HEK293 (cell line): Measurements from ENCODE around the gene POU4F1.

Experiments used
- CTCF ChIA-PET: fragments of 350-600 bp; formaldehyde crosslinking; extraction: SDS; loops from one replicate; lab custom pipeline; 2021; ENCODE audit warnings: antibody characterized with exemption; lab: Yijun Ruan, JAX
- POLR2A ChIA-PET: fragments of 300-600 bp; formaldehyde crosslinking; extraction: SDS; loops from one replicate; lab custom pipeline; 2020; ENCODE audit warnings: antibody characterized with exemption, inconsistent platforms; lab: Yijun Ruan, JAX
- H3K27ac ChIP-seq: fragments of 200-500 bp; sonication (Bioruptor generic); 2 replicates; pipeline ENCODE4 v1.5.1; 2014; ENCODE audit warnings: low read depth, low read length, control low read depth, inconsistent platforms; ENCODE audit errors: extremely low read depth
- H3K36me3 ChIP-seq, 2 experiments: fragments of 200-500 bp in 1 of 2; sonication (Bioruptor generic) in 1 of 2; 1 replicate in 1 of 2; 2 replicates in 1 of 2; pipeline ENCODE4 v1.5.1; 2014 to 2017; ENCODE audit warnings: inconsistent platforms in 2 of 2, low read length in 2 of 2; ENCODE audit not compliant: control insufficient read depth in 2 of 2, insufficient read depth in 1 of 2
- H3K4me1 ChIP-seq: fragments of 200-500 bp; sonication (Bioruptor generic); 2 replicates; pipeline ENCODE4 v1.5.1; 2014; ENCODE audit warnings: mild to moderate bottlenecking, low read length, inconsistent platforms; ENCODE audit not compliant: control insufficient read depth, insufficient read depth
- H3K4me3 ChIP-seq: 2 replicates; pipeline ENCODE4 v1.5.1; 2011; ENCODE audit warnings: low read depth, mild to moderate bottlenecking, control low read depth, low read length, moderate library complexity
- H3K9me3 ChIP-seq: fragments of 200-500 bp; sonication (Bioruptor generic); 2 replicates; pipeline ENCODE4 v1.5.1; 2014; ENCODE audit warnings: low read depth, low read length, inconsistent platforms; ENCODE audit not compliant: control insufficient read depth, insufficient read depth
- GLIS1 ChIP-seq: fragments of 450-650 bp; formaldehyde crosslinking; IDR thresholded peaks from 2 replicates; pipeline ENCODE4 v1.5.1; 2016; ENCODE audit warnings: missing biosample characterization, missing genetic modification characterization
- HOXA7 ChIP-seq: sonication (generic); formaldehyde crosslinking; IDR thresholded peaks from 2 replicates; pipeline ENCODE4 v1.8.1; 2022; ENCODE audit warnings: missing genetic modification reagents, borderline replicate concordance
- HOXC10 ChIP-seq: sonication (generic); formaldehyde crosslinking; IDR thresholded peaks from 2 replicates; pipeline ENCODE4 v1.8.1; 2023; ENCODE audit warnings: mild to moderate bottlenecking, missing genetic modification reagents
- IKZF3 ChIP-seq: fragments of 450-650 bp; IDR thresholded peaks from 2 replicates; pipeline ENCODE4 v1.5.0; 2018; ENCODE audit warnings: missing biosample characterization, mild to moderate bottlenecking, missing genetic modification characterization, moderate library complexity
- KLF8 ChIP-seq: fragments of 450-650 bp; formaldehyde crosslinking; IDR thresholded peaks from 2 replicates; pipeline ENCODE4 v1.5.1; 2016; ENCODE audit warnings: missing biosample characterization, missing genetic modification characterization
- MYNN ChIP-seq: fragments of 450-650 bp; formaldehyde crosslinking; IDR thresholded peaks from 2 replicates; pipeline ENCODE4 v1.5.1; 2016; ENCODE audit warnings: missing biosample characterization, missing genetic modification characterization, borderline replicate concordance
- OVOL3 ChIP-seq: fragments of 450-650 bp; formaldehyde crosslinking; IDR thresholded peaks from 2 replicates; pipeline ENCODE4 v1.5.1; 2016; ENCODE audit warnings: missing biosample characterization, missing genetic modification characterization
- SCRT1 ChIP-seq: fragments of 450-650 bp; formaldehyde crosslinking; IDR thresholded peaks from 2 replicates; pipeline ENCODE4 v1.5.1; 2016; ENCODE audit warnings: missing biosample characterization, missing genetic modification characterization, borderline replicate concordance
- TRIM28 ChIP-seq: IDR thresholded peaks from 2 replicates; pipeline ENCODE4 v1.6.1; 2011; ENCODE audit warnings: low read length, control low read depth, borderline replicate concordance
- ZBTB21 ChIP-seq: fragments of 450-650 bp; formaldehyde crosslinking; IDR thresholded peaks from 2 replicates; pipeline ENCODE4 v1.5.1; 2017; ENCODE audit warnings: missing biosample characterization, missing genetic modification characterization
- ZBTB44 ChIP-seq: fragments of 450-650 bp; IDR thresholded peaks from 2 replicates; pipeline ENCODE4 v1.5.1; 2018; ENCODE audit warnings: missing biosample characterization, mild to moderate bottlenecking, missing genetic modification characterization
- ZEB2 ChIP-seq: fragments of 450-650 bp; formaldehyde crosslinking; IDR thresholded peaks from 2 replicates; pipeline ENCODE4 v1.5.1; 2016; ENCODE audit warnings: missing biosample characterization, missing genetic modification characterization
- ZIC2 ChIP-seq: fragments of 450-650 bp; formaldehyde crosslinking; IDR thresholded peaks from 2 replicates; pipeline ENCODE4 v1.5.1; 2016; ENCODE audit warnings: missing biosample characterization, missing genetic modification characterization
- ZNF10 ChIP-seq: fragments of 450-650 bp; formaldehyde crosslinking; IDR thresholded peaks from 2 replicates; pipeline ENCODE4 v1.5.1; 2017; ENCODE audit warnings: missing biosample characterization, missing genetic modification characterization
- ZNF114 ChIP-seq: fragments of 450-650 bp; formaldehyde crosslinking; IDR thresholded peaks from 2 replicates; pipeline ENCODE4 v1.5.0; 2017; ENCODE audit warnings: missing biosample characterization, missing genetic modification characterization
- ZNF132 ChIP-seq: fragments of 450-650 bp; formaldehyde crosslinking; IDR thresholded peaks from 2 replicates; pipeline ENCODE4 v1.5.1; 2017; ENCODE audit warnings: missing biosample characterization, missing genetic modification characterization, borderline replicate concordance
- ZNF155 ChIP-seq: fragments of 450-650 bp; formaldehyde crosslinking; IDR thresholded peaks from 2 replicates; pipeline ENCODE4 v1.5.1; 2016; ENCODE audit warnings: missing biosample characterization, missing genetic modification characterization
- ZNF18 ChIP-seq: fragments of 450-650 bp; formaldehyde crosslinking; IDR thresholded peaks from 2 replicates; pipeline ENCODE4 v1.5.1; 2016; ENCODE audit warnings: missing biosample characterization, missing genetic modification characterization
- ZNF2 ChIP-seq: fragments of 450-650 bp; formaldehyde crosslinking; IDR thresholded peaks from 2 replicates; pipeline ENCODE4 v1.5.1; 2016; ENCODE audit warnings: missing biosample characterization, missing genetic modification characterization
- ZNF202 ChIP-seq: fragments of 450-650 bp; formaldehyde crosslinking; IDR thresholded peaks from 2 replicates; pipeline ENCODE4 v1.5.1; 2016; ENCODE audit warnings: missing biosample characterization, missing genetic modification characterization, borderline replicate concordance
- ZNF24 ChIP-seq: fragments of 450-650 bp; formaldehyde crosslinking; IDR thresholded peaks from 2 replicates; pipeline ENCODE4 v1.5.1; 2016; ENCODE audit warnings: missing biosample characterization, missing genetic modification characterization
- ZNF311 ChIP-seq: fragments of 450-650 bp; formaldehyde crosslinking; IDR thresholded peaks from 2 replicates; pipeline ENCODE4 v1.5.1; 2017; ENCODE audit warnings: missing biosample characterization, missing genetic modification characterization, borderline replicate concordance
- ZNF391 ChIP-seq: fragments of 450-650 bp; formaldehyde crosslinking; IDR thresholded peaks from 2 replicates; pipeline ENCODE4 v1.5.1; 2016; ENCODE audit warnings: low read depth, missing biosample characterization, missing genetic modification characterization, borderline replicate concordance
- ZNF398 ChIP-seq: fragments of 450-650 bp; formaldehyde crosslinking; IDR thresholded peaks from 2 replicates; pipeline ENCODE4 v1.5.1; 2017; ENCODE audit warnings: missing biosample characterization, missing genetic modification characterization
- ZNF423 ChIP-seq: fragments of 450-650 bp; formaldehyde crosslinking; IDR thresholded peaks from 2 replicates; pipeline ENCODE4 v1.5.1; 2016; ENCODE audit warnings: missing biosample characterization, missing genetic modification characterization
- ZNF426 ChIP-seq: fragments of 450-650 bp; formaldehyde crosslinking; IDR thresholded peaks from 2 replicates; pipeline ENCODE4 v1.5.1; 2017; ENCODE audit warnings: missing biosample characterization, missing genetic modification characterization, mild to moderate bottlenecking, inconsistent platforms, moderate library complexity
- ZNF501 ChIP-seq: fragments of 450-650 bp; formaldehyde crosslinking; IDR thresholded peaks from 2 replicates; pipeline ENCODE4 v1.5.1; 2016; ENCODE audit warnings: missing biosample characterization, missing genetic modification characterization
- ZNF510 ChIP-seq: fragments of 450-650 bp; formaldehyde crosslinking; IDR thresholded peaks from 2 replicates; pipeline ENCODE4 v1.5.1; 2018; ENCODE audit warnings: mild to moderate bottlenecking, missing genetic modification characterization, missing biosample characterization; ENCODE audit not compliant: insufficient replicate concordance
- ZNF621 ChIP-seq: fragments of 450-650 bp; formaldehyde crosslinking; IDR thresholded peaks from 2 replicates; pipeline ENCODE4 v1.5.1; 2017; ENCODE audit warnings: missing biosample characterization, missing genetic modification characterization
- ZNF664 ChIP-seq: fragments of 450-650 bp; formaldehyde crosslinking; IDR thresholded peaks from 2 replicates; pipeline ENCODE4 v1.5.1; 2016; ENCODE audit warnings: missing biosample characterization, missing genetic modification characterization
- ZNF76 ChIP-seq: fragments of 450-650 bp; formaldehyde crosslinking; IDR thresholded peaks from 2 replicates; pipeline ENCODE4; 2016; ENCODE audit warnings: low read depth, missing biosample characterization, missing genetic modification characterization, borderline replicate concordance
- ZSCAN30 ChIP-seq: fragments of 450-650 bp; IDR thresholded peaks from 2 replicates; pipeline ENCODE4 v1.5.1; 2018; ENCODE audit warnings: missing biosample characterization, mild to moderate bottlenecking, missing genetic modification characterization, moderate library complexity
- ZSCAN4 ChIP-seq: fragments of 450-650 bp; formaldehyde crosslinking; IDR thresholded peaks from 2 replicates; pipeline ENCODE4 v1.5.1; 2017; ENCODE audit warnings: missing biosample characterization, missing genetic modification characterization

POU4F1 gene

GRCh38 chr13:78603240-78603957 lies at the start of gene POU4F1:
Gene POU4F1 (minus strand): TSS chr13:78603552. CDS start chr13:78603326, 226 bp downstream.
- Histone ChIP-seq H3K36me3 (peaks cover 0 to 25% of the 10 kb centered on the region in 2 experiments; a peak in 1 of 3 replicates), H3K4me3 (peak within 1 kb of the TSS; percentile 71), H3K9me3 (no peaks in the 10 kb centered on the region), H3K27ac (peak within 1 kb of the TSS; percentile 29; the same call in 1 of the 2 replicates), H3K4me1 (no peaks in the 10 kb centered on the region)
- CTCF ChIA-PET, result interaction anchor here (0.6 to 1.1 kb wide), 5 partner anchors 14 to 362 kb away, joined by 3 read pairs; no protein-coding TSS in a partner anchor
- POLR2A ChIA-PET, result interaction anchor here (0.7 kb wide), 1 partner anchor 56 kb away, joined by 3 read pairs; the partner anchor contains the start of gene OBI1
- no peak for TF ChIP-seq OVOL3 (tag by site-specific recombination)
- no peak for TF ChIP-seq ZNF664 (tag by site-specific recombination)
- TF ChIP-seq ZNF114, result no peak
- TF ChIP-seq ZNF10 (tag by site-specific recombination), result no peak
- 0 out of 2 replicates have a peak, but pooled peaks have one; percentile 26 for TF ChIP-seq ZNF2
- TF ChIP-seq KLF8, result no peak
- no peak for TF ChIP-seq ZNF155 (tag by site-specific recombination)
- TF ChIP-seq MYNN, result no peak
- peak; percentile 39; the same call in 1 of the 2 replicates for TF ChIP-seq ZNF76
- TF ChIP-seq ZSCAN30 (tag by site-specific recombination), result 0 out of 2 replicates have a peak, but pooled peaks have one; percentile 8
- TF ChIP-seq GLIS1 (tag by site-specific recombination), result peak; percentile 73
- TF ChIP-seq ZNF391, result no peak; the same call in 1 of the 2 replicates
- TF ChIP-seq ZBTB21 (tag by site-specific recombination), result no peak
- TF ChIP-seq ZNF501 (tag by site-specific recombination), result peak; percentile 91
- TF ChIP-seq IKZF3 (tag by site-specific recombination), result no peak
- TF ChIP-seq ZIC2 (tag by site-specific recombination), result no peak
- TF ChIP-seq ZNF621, result no peak
- peak; percentile 67 for TF ChIP-seq ZEB2 (tag by site-specific recombination)
- TF ChIP-seq ZNF24 (tag by site-specific recombination), result no peak; the same call in 1 of the 2 replicates
- no peak for TF ChIP-seq ZNF132
- peak; percentile 57; the same call in 1 of the 2 replicates for TF ChIP-seq ZBTB44 (tag by site-specific recombination)
- TF ChIP-seq TRIM28, result no peak
- TF ChIP-seq HOXC10, result no peak; the same call in 1 of the 2 replicates
- no peak for TF ChIP-seq ZNF423 (tag by site-specific recombination)
- no peak for TF ChIP-seq HOXA7
- TF ChIP-seq SCRT1 (tag by site-specific recombination), result peak; percentile 99
- TF ChIP-seq ZNF510, result no peak
- no peak for TF ChIP-seq ZNF202
- no peak for TF ChIP-seq ZNF311 (tag by site-specific recombination)
- no peak for TF ChIP-seq ZNF18 (tag by site-specific recombination)
- TF ChIP-seq ZSCAN4, result peak; percentile 96
- TF ChIP-seq ZNF398 (tag by site-specific recombination), result no peak
- no peak for TF ChIP-seq ZNF426
